Caco-2 (cell line): ENCODE results near the gene SELENOI. TPM values are rescaled to one million over a fixed set of nuclear protein-coding genes. Genes with fewer than 3 reads are reported as not detected.

ENCODE experiments used
- BruUV-seq: library from RNA; stranded (reverse); fragments of 400-500 nt; replicated peaks from 2 replicates; lab custom pipeline; 2021; lab: Mats Ljungman, UMichigan
- CTCF ChIA-PET: fragments of 300-600 bp; sonication (Branson Sonifier 250); formaldehyde crosslinking; loops from one replicate; lab custom pipeline; 2022; ENCODE audit warnings: antibody characterized with exemption; lab: Charles Lee
- POLR2A ChIA-PET: fragments of 300-600 bp; sonication (Branson Sonifier 250); formaldehyde crosslinking; loops from one replicate; lab custom pipeline; 2022; ENCODE audit warnings: antibody characterized with exemption; lab: Charles Lee
- DNase-seq, 2 experiments: peaks; one replicate each; pipeline versions ENCODE4 v3.0.0 to v3.0.0-alpha.2; 2020 to 2022
- H3K27me3 ChIP-seq: replicated peaks from 2 replicates; pipeline ENCODE4 v1.6.0; 2011; ENCODE audit warnings: low read length; ENCODE audit not compliant: control insufficient read depth, insufficient read depth
- H3K36me3 ChIP-seq: 2 replicates; pipeline ENCODE4 v1.5.1; 2011; ENCODE audit warnings: low read length; ENCODE audit not compliant: control insufficient read depth, insufficient read depth
- H3K4me1 ChIP-seq: fragments of 250-450 bp; sonication (Bioruptor Pico); 2 replicates; pipeline ENCODE4 v1.5.1; 2020; ENCODE audit warnings: mild to moderate bottlenecking
- H3K4me3 ChIP-seq: 2 replicates; pipeline ENCODE4 v1.5.1; 2011; ENCODE audit warnings: low read depth, mild to moderate bottlenecking, control low read depth, low read length
- H3K9me3 ChIP-seq: fragments of 250-450 bp; sonication (Bioruptor Pico); 2 replicates; pipeline ENCODE4 v1.5.1; 2020; ENCODE audit warnings: mild to moderate bottlenecking, moderate library complexity
- H3K27ac Mint-ChIP-seq: one replicate; pipeline ENCODE4 v1.8.0; 2022; ENCODE audit warnings: mixed read lengths; ENCODE audit not compliant: unreplicated experiment
- H3K27me3 Mint-ChIP-seq: one replicate; pipeline ENCODE4 v1.8.0; 2022; ENCODE audit warnings: mixed read lengths; ENCODE audit not compliant: insufficient read depth, unreplicated experiment
- H3K36me3 Mint-ChIP-seq: one replicate; pipeline ENCODE4 v1.8.0; 2022; ENCODE audit warnings: mild to moderate bottlenecking, mixed read lengths; ENCODE audit not compliant: insufficient read depth, unreplicated experiment
- H3K4me1 Mint-ChIP-seq: one replicate; pipeline ENCODE4 v1.8.0; 2022; ENCODE audit warnings: low read depth, mixed read lengths; ENCODE audit not compliant: unreplicated experiment
- H3K4me3 Mint-ChIP-seq: one replicate; pipeline ENCODE4 v1.8.0; 2022; ENCODE audit warnings: mild to moderate bottlenecking, moderate library complexity, mixed read lengths; ENCODE audit not compliant: unreplicated experiment
- H3K9me3 Mint-ChIP-seq: one replicate; pipeline ENCODE4 v1.8.0; 2022; ENCODE audit warnings: mixed read lengths; ENCODE audit not compliant: unreplicated experiment
- intact Hi-C: fragments of 100-400 bp; cut with micrococcal nuclease; formaldehyde crosslinking; loops from one replicate; pipeline ENCODE4 v1.10.0; 2022; ENCODE audit not compliant: unreplicated experiment
- total RNA-seq: library from RNA; stranded (reverse); gene quantifications from 2 replicates; pipeline ENCODE4 v1.2.3, GENCODE V29; 2022
- TF ChIP-seq, protein P1 (sequence below), 2 experiments: fragments of 200-600 bp in 1 of 2; IDR thresholded peaks; 1 replicate in 1 of 2; 2 replicates in 1 of 2; pipeline versions ENCODE4 v1.5.1 to v1.8.0; 2011 to 2022; ENCODE audit warnings: antibody characterized with exemption in 1 of 2, control low read depth in 1 of 2, inconsistent platforms in 1 of 2, low read depth in 1 of 2, low read length in 1 of 2, mild to moderate bottlenecking in 1 of 2, moderate library complexity in 1 of 2; ENCODE audit not compliant: insufficient read depth in 1 of 2, severe bottlenecking in 1 of 2, unreplicated experiment in 1 of 2

The SELENOI gene
- total RNA-seq, 1 experiment from 2014 or later = 68.9 TPM

DNA sequence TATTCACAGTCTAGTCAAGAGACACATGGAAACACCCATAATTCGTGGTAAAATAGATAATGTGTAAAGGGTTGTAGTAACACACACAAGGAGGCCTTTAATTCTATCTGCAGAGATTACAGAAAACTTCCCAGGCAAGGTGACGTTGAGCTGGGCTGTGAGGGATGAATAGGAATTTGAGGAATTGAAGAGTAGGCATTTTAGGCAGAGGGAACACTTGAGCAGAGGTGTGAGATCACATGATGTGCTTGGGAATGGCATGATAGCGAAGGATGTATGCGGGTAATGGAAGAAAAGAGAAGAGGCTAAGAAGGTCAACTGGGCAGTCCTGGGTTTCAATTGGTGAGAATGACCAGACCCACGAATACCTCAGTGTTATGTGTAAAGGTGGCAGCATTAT lies 76.0 kb downstream of the SELENOI start:
- intact Hi-C loops = no loop called here
- no peak overlapping the region for H3K4me3 ChIP-seq
- no peaks in the 10 kb centered on the region for H3K9me3 Mint-ChIP-seq
- H3K9me3 ChIP-seq = no peaks in the 10 kb centered on the region
- no TSS peak for BruUV-seq
- H3K27me3 Mint-ChIP-seq = no peaks in the 10 kb centered on the region
- DNase-seq = no peak
- CTCF ChIA-PET = no interaction called here
- TF ChIP-seq, protein P1, sequence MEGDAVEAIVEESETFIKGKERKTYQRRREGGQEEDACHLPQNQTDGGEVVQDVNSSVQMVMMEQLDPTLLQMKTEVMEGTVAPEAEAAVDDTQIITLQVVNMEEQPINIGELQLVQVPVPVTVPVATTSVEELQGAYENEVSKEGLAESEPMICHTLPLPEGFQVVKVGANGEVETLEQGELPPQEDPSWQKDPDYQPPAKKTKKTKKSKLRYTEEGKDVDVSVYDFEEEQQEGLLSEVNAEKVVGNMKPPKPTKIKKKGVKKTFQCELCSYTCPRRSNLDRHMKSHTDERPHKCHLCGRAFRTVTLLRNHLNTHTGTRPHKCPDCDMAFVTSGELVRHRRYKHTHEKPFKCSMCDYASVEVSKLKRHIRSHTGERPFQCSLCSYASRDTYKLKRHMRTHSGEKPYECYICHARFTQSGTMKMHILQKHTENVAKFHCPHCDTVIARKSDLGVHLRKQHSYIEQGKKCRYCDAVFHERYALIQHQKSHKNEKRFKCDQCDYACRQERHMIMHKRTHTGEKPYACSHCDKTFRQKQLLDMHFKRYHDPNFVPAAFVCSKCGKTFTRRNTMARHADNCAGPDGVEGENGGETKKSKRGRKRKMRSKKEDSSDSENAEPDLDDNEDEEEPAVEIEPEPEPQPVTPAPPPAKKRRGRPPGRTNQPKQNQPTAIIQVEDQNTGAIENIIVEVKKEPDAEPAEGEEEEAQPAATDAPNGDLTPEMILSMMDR (IDR thresholded peaks at IDR 0.05; ENCODE audit: insufficient read depth in 1 of 2, low read depth in 1 of 2, low read length in 1 of 2, severe bottlenecking in 1 of 2, unreplicated experiment in 1 of 2) = no peak
- no peaks in the 10 kb centered on the region for H3K4me1 ChIP-seq
- POLR2A ChIA-PET = no interaction called here
- H3K36me3 ChIP-seq = no peaks in the 10 kb centered on the region
- H3K27me3 ChIP-seq = no peaks in the 10 kb centered on the region
- no peaks in the 10 kb centered on the region for H3K4me1 Mint-ChIP-seq
- no peaks in the 10 kb centered on the region for H3K36me3 Mint-ChIP-seq
- H3K27ac Mint-ChIP-seq = no peak overlapping the region
- H3K4me3 Mint-ChIP-seq = no peak overlapping the region

DNA sequence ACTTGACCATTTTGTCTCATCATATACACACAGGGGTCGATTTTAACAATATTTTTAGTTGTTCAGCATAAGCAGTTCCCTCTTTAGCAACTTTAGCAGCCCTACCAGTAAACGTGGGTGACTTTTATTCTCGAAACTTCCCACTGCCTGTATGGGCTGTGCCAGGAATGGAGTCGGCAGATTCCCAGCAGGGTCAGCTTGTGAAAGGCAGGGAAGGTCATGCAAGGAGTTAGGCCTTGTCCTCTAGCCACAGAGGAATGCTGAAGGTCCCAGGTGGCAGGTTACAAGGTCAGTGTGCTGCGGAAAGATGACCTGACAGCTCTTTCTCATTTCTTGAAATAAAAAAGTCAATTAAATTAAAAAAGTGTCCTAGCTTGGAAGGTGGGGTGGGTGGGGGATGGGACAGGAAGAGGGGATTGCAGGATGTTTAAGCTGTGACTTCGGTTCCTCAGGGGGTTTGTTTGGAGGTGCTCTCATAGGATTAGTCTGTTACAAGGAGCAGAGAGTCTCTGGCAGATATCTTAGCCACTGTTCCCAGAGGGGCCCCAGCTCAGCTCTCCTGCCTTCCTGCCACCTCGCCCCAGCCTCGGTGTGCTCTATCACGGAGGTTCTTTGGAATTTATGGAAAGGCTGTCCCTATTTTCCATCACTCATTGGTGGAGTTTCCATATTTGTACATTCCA lies 77.1 kb downstream of the SELENOI start:
- Mint-ChIP-seq H3K4me1 (no peaks in the 10 kb centered on the region), H3K9me3 (no peaks in the 10 kb centered on the region), H3K27ac (no peak overlapping the region), H3K4me3 (no peak overlapping the region), H3K27me3 (no peaks in the 10 kb centered on the region), H3K36me3 (no peaks in the 10 kb centered on the region)
- TF ChIP-seq, protein P1 (IDR thresholded peaks at IDR 0.05; ENCODE audit: insufficient read depth in 1 of 2, low read depth in 1 of 2, low read length in 1 of 2, severe bottlenecking in 1 of 2, unreplicated experiment in 1 of 2) = no peak
- intact Hi-C loops = no loop called here
- ChIA-PET POLR2A (no interaction called here), CTCF (no interaction called here)
- BruUV-seq = no TSS peak
- no peaks in the 10 kb centered on the region for H3K9me3 ChIP-seq
- DNase-seq = no peak
- no peaks in the 10 kb centered on the region for H3K4me1 ChIP-seq
- no peaks in the 10 kb centered on the region for H3K36me3 ChIP-seq
- no peaks in the 10 kb centered on the region for H3K27me3 ChIP-seq
- no peak overlapping the region for H3K4me3 ChIP-seq

DNA sequence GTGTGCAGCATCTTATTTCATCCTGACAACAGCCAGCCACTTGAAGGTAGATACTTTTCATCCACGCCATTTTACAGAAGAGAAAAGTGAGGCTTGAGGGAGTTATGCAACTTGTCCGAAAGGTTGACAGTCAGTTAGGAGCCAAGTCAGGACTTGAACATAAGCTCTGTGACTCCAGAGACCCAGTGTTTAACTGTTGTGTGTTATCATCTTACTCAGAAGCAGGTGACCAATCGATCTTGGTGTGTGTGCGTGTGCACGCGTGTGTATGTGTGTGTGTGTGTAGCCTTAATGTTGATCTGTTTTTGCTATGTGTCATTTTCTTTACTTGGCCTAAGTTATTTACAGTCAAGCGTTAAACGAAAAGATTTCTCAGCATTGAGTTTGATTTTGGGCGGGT lies 77.8 kb downstream of the SELENOI start:
- no peak for DNase-seq
- Histone ChIP-seq H3K4me3 (no peak overlapping the region), H3K4me1 (no peaks in the 10 kb centered on the region), H3K36me3 (no peaks in the 10 kb centered on the region), H3K9me3 (no peaks in the 10 kb centered on the region), H3K27me3 (no peaks in the 10 kb centered on the region)
- H3K27ac Mint-ChIP-seq = no peak overlapping the region
- intact Hi-C loops = no loop called here
- TF ChIP-seq, protein P1 (IDR thresholded peaks at IDR 0.05; ENCODE audit: insufficient read depth in 1 of 2, low read depth in 1 of 2, low read length in 1 of 2, severe bottlenecking in 1 of 2, unreplicated experiment in 1 of 2) = no peak
- H3K27me3 Mint-ChIP-seq = no peaks in the 10 kb centered on the region
- no peaks in the 10 kb centered on the region for H3K9me3 Mint-ChIP-seq
- BruUV-seq = no TSS peak
- ChIA-PET POLR2A (no interaction called here), CTCF (no interaction called here)
- H3K4me1 Mint-ChIP-seq = no peaks in the 10 kb centered on the region
- H3K4me3 Mint-ChIP-seq = no peak overlapping the region
- H3K36me3 Mint-ChIP-seq = no peaks in the 10 kb centered on the region
